Embryonic facial prominence (tissue), 1 donor: ENCODE measurements around the gene CENPP.
"Not testable (repeated sequence)": the region's sequence is repeated elsewhere in the genome, so short reads cannot be mapped to it uniquely, and the experiment has no call there.

Experiments
- DNase-seq: peaks from one replicate; pipeline ENCODE4 v3.0.0-alpha.2; 2016; ENCODE audit errors: extremely low spot score

Gene CENPP

DNA sequence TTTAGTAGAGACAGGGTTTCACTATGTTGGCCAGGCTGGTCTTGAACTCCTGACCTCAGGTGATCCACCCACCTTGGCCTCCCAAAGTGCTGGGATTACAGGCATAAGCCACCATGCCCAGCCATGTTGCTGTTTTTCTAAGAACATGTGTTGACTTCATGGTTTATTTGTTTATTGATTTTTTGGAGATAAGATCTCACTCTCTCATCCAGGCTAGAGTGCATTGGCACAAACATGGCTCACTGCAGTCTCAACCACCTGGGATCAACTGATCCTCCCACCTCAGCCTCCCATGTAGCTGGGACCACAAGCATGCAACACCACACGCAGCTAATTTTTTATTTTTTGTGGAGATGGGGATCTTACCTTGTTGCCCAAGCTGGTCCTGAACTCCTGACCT is 269.3 kb downstream of the CENPP start:
- DNase-seq, result not testable (repeated sequence)

GRCh38 chr9:92595930-92596329 is 270.2 kb downstream of the CENPP start:
- no peak for DNase-seq

DNA sequence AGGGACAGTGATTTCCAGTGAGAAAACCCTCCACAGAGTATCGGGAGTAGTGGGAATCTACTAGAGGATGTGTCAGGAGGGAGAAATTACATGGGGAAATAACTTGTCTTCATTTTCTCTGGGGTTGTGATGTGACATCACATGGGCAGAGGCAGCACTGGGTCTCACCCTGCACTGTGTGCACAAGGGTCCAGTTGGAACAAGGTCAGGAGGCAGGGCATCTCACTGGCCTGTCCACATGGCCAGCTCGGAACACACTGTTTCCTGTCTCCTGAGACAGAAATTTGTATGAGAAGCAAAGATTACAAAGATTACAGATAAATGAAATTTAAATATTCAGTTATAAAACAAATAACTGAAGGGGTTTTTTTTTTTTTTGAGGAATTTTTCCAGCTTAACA is 272.6 kb downstream of the CENPP start:
- no peak for DNase-seq

DNA sequence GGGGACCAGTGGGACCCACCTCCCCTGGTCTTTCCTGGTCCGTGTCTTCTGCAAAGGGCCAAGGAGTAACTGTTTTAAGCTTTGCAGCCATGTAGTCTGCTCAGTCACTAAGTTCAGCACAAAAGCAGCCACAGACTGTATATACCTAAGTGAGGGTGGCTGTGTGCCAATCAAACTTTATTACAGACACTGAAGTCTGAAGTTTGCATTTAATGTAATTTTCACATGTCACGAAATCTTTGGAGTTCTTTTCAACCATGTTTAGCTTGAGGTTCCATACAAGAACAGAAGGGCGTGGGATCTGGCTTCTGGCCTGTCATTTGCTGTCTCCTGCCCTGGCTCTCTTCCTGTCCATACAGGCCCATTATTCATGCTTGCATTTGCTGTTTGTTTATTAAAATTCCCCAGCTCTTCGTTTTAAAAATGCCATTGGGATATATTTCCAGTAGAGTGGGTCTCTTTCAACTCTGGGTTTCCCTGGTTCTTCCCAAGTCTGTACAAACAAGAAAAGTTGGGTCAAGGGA is 274.2 kb downstream of the CENPP start:
- no peak for DNase-seq

DNA sequence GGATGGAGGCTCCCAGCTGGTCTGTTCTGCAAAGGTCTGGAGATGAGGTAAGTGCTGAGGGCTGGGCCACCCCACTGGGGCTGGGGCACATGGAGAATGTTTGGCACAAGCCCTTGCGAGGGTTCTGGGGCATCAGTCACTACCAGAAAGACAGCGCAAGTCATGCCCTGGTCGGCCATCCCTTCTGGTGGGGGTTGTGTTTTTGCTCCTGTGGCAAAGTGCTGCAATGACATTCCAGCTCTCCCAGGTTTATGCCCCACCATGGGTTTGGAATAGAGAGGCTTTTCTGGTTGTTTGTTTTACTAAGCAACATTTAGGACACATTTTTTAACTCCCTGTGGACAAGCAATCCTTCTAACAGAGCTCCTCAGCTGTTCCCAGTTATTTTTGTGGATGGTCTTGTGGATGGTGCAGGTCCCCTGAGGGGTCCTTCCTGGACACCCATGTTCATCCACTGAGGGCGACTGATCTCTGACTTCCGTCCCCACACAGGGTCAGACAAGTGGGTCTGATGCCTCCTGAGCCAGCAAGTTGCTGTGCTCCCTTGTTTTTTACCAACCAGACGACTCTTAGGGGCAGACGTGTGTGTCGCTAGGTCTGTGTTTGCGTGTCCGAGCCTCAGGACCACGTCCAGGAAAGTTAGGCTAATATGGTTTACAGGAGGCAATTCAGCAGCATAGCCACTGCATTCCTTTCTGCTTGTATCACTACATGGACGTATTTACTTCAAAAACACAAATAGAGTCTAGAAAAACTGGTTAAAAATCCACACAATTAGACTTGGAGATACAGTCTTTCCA is 274.9 kb downstream of the CENPP start:
- no peak for DNase-seq

GRCh38 chr9:92601451-92601850 is 275.7 kb downstream of the CENPP start:
- DNase-seq, result no peak

DNA sequence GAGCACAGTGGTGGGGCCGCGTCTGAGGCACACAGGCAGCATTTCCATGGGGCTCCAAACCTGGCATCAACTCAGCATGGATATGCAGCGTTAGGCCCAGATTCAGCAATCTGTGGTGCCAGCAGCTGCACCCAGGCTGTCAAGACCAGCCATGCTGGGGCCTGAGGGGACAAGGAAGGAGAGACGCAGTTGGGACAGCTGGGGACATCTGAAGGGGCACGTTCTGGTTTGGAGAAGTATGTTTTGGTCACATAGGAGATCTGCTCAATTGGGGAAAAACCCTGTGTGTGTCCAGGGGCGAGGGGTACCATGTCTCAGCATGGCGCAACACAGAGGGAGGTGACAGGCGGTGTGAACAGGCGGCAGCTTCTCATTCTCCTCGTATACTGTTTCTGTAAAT is 276.7 kb downstream of the CENPP start:
- DNase-seq, result no peak

- no peak for DNase-seq
Measured at GRCh38 chr9:92603100-92603499, 277.3 kb downstream of the CENPP start.

- no peak for DNase-seq
Measured at GRCh38 chr9:92603990-92604389, 278.2 kb downstream of the CENPP start.

DNA sequence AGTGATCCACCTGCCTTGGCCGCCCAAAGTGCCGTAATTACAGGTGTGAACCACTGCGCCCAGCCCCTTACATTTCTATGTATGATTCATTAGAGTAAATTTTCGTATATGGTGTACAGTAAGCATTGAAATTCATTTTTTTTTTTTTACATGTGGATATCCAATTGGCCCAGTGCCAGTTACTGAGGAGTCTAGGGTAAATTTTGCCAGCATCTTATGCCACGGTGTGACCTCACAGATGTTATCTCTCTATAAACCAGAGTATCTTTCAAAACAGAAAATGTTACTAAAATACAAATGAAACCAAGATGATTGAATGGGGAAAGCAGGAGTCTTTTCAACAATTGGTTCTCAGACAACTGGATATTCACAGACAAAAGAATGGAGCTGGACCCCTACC is 279.5 kb downstream of the CENPP start:
- no peak for DNase-seq

DNA sequence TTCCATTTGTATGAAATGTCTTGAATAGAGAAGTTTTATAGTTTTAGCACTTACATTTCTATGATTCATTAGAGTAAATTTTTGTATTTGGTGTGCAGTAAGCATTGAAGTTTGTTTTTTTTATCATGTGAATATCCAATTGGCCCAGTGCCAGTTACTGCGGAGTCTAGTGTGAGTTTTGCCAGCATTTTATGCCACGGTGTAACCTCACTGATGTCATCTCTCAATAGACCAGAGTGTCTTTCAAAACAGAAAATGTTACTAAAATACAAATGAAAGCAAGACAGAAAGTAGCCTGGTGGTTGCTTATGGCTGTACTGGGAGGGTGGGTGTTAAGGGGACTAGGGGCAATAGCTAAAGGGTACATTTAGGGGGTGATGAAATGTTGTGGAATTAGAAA is 281.3 kb downstream of the CENPP start:
- DNase-seq, result no peak

GRCh38 chr9:92607773-92608172 is 282.0 kb downstream of the CENPP start:
- peak; percentile 79 for DNase-seq

DNA sequence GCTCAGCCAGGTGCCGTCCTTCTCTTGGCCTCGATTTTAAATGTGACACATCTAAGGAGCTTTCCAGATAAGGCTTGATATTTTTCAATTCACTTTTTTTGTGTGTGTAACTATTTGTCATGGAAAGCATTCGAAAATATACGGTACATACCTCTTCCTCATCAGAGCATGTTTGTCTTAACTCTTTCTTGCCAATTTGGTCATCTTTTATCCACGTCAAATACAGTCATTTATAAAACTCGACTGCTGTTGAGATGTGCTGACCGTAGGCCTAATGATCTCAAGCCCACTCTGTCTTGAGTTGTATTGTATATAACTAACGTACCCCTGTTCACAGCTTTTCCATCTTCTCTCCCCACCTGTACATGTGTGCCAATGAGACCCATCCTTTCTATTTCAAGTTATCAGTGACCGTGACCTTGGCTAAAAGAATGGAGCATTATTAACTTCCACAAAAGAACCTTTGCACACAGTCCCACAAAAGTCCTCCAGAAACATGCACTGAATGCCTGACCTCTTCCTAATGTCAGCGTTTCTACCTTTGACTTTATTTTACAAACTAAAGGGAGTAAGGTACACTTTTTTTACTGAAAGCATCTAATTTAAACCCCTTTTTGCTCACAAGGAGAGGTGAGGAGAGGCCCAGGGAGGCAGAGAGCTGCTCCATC is 282.6 kb downstream of the CENPP start:
- no peak for DNase-seq

DNA sequence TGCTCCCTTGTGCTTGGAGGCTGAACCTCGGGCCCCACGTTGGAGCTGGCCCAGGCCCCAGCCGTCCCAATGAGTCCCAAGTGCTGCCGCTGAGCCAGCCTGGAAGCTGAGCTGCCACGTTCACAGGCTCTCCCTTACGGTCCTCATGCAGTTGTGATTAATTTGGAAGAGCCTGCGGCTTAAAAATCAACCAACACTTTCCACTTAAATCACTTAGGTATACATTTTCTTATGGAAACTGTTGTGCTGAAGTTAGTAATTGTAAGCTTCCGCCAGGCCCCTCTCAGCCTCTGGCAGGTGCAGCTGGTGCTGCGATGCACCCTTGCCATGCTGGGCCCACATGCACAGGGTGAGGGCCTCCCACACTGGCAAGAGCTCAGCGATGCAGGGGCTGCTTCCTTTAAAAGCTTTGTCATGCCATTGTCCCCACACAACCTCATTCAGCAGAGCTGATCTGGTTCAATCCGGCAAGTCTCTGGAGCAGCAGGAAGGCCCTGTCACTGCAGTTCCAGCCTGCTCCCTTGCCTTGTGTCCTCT is 283.2 kb downstream of the CENPP start:
- DNase-seq, result no peak

GRCh38 chr9:92610470-92611420 is 285.0 kb downstream of the CENPP start:
- no peak for DNase-seq

GRCh38 chr9:92611621-92612285 is 286.0 kb downstream of the CENPP start:
- no peak for DNase-seq

DNA sequence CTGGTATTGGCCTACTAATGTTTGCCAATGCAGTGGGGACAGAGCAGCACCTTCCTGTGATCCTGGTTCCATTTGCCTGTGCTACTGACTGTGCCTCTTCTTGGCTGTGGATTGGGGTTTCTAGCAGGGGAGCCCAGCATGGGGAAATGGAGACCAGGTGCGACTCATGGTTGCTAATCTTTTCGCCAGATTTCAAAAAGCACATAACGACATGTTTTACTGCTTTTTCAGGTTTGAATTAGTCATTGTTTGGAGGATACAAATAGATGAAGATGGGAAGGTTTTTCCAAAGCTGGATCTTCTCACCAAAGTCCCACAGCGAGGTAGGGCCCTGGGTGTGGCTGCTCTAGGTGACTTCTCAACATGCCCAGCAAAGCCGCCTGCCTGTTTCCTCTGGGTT is 286.5 kb downstream of the CENPP start:
- no peak for DNase-seq

DNA sequence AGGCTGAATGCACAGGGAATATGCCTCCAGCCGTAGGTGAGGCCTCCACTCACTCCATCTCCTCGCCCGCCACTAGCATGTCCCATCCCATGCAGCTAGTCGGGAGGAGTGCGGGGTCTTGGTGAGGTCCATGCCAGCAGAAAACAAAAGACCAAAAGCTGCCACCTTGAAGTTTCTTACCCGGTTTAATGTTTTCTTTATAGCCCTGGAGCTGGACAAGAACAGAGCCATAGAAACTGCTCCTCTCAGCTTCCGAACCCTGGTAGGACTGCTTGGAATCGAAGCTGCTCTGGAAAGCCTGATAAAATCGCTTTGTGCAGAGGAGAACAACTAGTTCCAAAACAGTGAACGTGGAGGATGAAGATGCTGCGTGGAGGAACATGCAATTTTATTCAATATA is 287.1 kb downstream of the CENPP start:
- no peak for DNase-seq

DNA sequence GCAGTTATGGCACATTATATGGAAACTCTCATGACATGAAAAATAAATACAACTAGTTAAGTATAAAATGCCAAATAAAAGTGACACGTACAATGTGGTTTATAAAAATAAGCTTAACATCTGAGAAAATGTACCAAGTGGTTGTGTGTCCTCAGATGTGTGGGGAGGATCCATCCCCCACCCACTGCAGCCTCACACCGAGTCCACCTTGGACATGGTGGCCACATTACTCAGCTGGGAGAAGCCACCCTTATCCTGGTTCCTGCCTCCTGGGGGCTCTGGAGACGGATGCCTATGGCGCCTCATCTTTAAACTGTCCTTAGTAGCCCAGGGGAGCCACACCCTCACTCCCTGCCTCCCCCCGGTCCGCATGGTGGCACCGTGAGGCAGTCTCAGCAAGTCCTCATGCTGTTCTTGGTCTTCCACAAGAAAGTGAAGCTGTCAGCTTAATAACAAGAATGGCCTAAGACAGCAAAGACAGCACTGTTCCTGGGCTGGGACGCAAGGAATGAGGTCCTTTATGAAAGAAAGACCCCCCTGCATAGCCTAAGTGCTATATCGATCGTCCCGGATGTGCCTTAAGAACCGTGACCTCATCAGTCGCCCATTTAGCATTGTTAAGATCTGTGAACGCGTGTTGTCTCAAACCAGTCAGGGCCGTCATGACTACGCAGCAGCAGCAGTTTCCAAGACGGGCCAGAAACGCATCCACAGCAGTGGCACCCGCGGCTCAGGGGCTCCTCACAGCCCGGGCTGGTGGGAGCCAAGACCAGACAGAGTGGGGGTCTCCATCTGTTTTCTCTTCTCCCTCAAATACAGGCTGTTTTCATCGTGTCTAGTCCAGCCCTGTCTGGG is 287.7 kb downstream of the CENPP start:
- DNase-seq, result no peak

GRCh38 chr9:92614123-92614510 is 288.4 kb downstream of the CENPP start:
- no peak for DNase-seq
